AG09309 (cell line): ENCODE measurements around the gene TXNDC8.
"Not testable (repeated sequence)": the region's sequence is repeated elsewhere in the genome, so short reads cannot be mapped to it uniquely, and the experiment has no call there.

Experiments used
- DNase-seq: peaks from one replicate; pipeline ENCODE4 v3.0.0-alpha.2; 2010; ENCODE audit warnings: low read depth
- H3K4me3 ChIP-seq: 2 replicates; pipeline ENCODE4 v1.5.1; 2011; ENCODE audit warnings: mild to moderate bottlenecking, low read depth, low read length, moderate library complexity; ENCODE audit not compliant: control insufficient read depth
- CTCF ChIP-seq: IDR thresholded peaks from 2 replicates; pipeline ENCODE4 v1.5.1; 2011; ENCODE audit warnings: mild to moderate bottlenecking, low read depth, low read length, inconsistent platforms; ENCODE audit not compliant: insufficient read depth, control insufficient read depth; ENCODE audit errors: missing control alignments

The TXNDC8 gene

GRCh38 chr9:110319781-110320492, 17.7 kb downstream of the TXNDC8 start:
- no peak overlapping the region for H3K4me3 ChIP-seq
- no peak for TF ChIP-seq CTCF
- no peak for DNase-seq

GRCh38 chr9:110317911-110318310, 19.8 kb downstream of the TXNDC8 start:
- no peak overlapping the region for H3K4me3 ChIP-seq
- DNase-seq, result no peak
- TF ChIP-seq CTCF, result no peak

- no peak for TF ChIP-seq CTCF
- no peak for DNase-seq
- no peak overlapping the region for H3K4me3 ChIP-seq
Observed at GRCh38 chr9:110316261-110317075, 21.2 kb downstream of the TXNDC8 start.

DNA sequence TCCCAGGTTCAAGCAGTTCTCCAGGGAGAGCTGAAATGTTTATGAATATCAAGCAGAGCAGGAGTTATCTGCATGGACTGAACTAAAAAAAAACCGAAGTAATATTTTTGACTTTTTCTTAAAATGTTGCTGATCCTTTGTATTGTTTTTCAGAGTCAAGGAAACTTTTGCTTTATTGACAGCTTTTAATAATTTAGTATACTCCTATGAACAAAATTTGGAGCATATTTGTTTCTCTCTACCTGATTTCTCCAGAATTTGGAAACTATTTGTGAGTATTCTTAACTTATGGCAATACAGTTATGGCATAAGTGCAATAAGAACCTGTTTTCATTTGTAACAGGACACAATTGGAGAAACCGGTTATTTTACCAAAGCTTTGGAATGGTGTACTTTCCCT, 25.7 kb downstream of the TXNDC8 start:
- H3K4me3 ChIP-seq, DNase-seq: not testable (repeated sequence)

DNA sequence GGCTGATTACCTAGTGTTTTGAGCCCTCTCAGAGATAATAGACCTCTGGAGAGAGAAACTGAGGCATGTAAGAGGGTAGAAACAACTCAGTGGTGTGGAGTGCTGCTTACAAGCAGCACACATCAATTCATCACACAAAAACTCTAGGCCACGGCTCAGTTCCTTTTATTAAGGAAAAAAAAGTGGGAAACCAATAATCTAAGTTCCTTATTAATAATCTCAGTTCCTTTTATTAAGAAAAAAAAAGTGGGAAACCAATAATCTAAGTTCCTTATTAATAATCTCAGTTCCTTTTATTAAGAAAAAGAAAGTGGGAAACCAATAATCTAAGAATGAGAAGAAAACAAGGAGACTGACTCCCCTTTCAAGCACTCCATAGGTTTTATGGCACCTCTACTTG, 28.0 kb downstream of the TXNDC8 start:
- no peak overlapping the region for H3K4me3 ChIP-seq
- no peak for DNase-seq
- no peak for TF ChIP-seq CTCF

DNA sequence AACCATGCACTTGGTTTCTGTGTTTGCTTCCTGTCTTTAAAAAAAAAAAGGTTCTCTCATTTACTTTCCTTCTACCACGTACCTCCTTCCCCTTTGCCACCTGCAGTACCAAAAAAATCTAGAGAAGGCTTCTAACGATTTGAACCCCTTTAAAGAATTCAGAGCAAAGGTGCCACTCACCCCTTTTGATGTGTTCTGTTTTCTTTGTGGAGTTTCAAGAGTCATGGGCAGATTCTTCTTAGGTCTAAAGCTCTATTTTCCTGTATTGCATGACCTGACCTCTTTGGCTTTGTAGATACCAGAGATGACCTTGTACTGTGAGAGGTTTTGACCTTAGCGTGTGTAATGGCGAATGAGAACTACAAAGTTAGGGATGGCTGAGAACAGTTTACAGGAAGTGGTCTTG, 29.0 kb downstream of the TXNDC8 start:
- no peak overlapping the region for H3K4me3 ChIP-seq
- DNase-seq, result no peak
- no peak for TF ChIP-seq CTCF

GRCh38 chr9:110307191-110307590, 30.5 kb downstream of the TXNDC8 start:
- no peak for TF ChIP-seq CTCF
- no peak overlapping the region for H3K4me3 ChIP-seq
- DNase-seq, result no peak
